ENCODE data around the gene SYCP3. TPM values are rescaled to one million over a fixed set of nuclear protein-coding genes. Genes with fewer than 3 reads are reported as not detected.
"Not testable (repeated sequence)": the region's sequence is repeated elsewhere in the genome, so short reads cannot be mapped to it uniquely, and the experiment has no call there.

The SYCP3 gene
- polyA plus RNA-seq, 1 donor (not counting 4 experiments of a cell fraction or from before 2014, with no cell fraction given) = 0.16 TPM

GRCh38 chr12:101685092-101685491 lies 54.2 kb downstream of the SYCP3 start:
- Histone ChIP-seq H3K9ac (ENCODE audit: control insufficient read depth, extremely low read depth, insufficient read depth, low read length) (no peak overlapping the region), H3K27me3 (ENCODE audit: control insufficient read depth, extremely low read depth, insufficient read depth, low read length) (no peaks in the 10 kb centered on the region), H3K79me2 (ENCODE audit: control insufficient read depth, insufficient read depth, low read length) (no peaks in the 10 kb centered on the region), H3K27ac (ENCODE audit: control insufficient read depth, insufficient read depth, low read length) (no peak overlapping the region), H3K4me3 (ENCODE audit: control insufficient read depth in 2 of 3, extremely low read depth in 1 of 3, insufficient read depth in 2 of 3, low read depth in 1 of 3, low read length in 3 of 3) (no peak overlapping the region), H3K4me2 (ENCODE audit: control insufficient read depth, extremely low read depth, insufficient read depth, low read depth, low read length) (no peak overlapping the region), H4K20me1 (ENCODE audit: control insufficient read depth, extremely low read depth, insufficient read depth, low read length) (no peaks in the 10 kb centered on the region), H2AFZ (ENCODE audit: control insufficient read depth, low read length) (no peak overlapping the region), H3K9me1 (ENCODE audit: control insufficient read depth, extremely low read depth, insufficient read depth, low read length) (no peaks in the 10 kb centered on the region), H3K36me3 (ENCODE audit: control insufficient read depth in 2 of 2, extremely low read depth in 1 of 2, insufficient read depth in 2 of 2, low read length in 2 of 2) (no peaks in the 10 kb centered on the region), H3K4me1 (ENCODE audit: control insufficient read depth, extremely low read depth, insufficient read depth, low read length) (no peaks in the 10 kb centered on the region), H3K9me3 (ENCODE audit: control insufficient read depth, low read depth, low read length) (no peaks in the 10 kb centered on the region)
- TF ChIP-seq, protein P1, sequence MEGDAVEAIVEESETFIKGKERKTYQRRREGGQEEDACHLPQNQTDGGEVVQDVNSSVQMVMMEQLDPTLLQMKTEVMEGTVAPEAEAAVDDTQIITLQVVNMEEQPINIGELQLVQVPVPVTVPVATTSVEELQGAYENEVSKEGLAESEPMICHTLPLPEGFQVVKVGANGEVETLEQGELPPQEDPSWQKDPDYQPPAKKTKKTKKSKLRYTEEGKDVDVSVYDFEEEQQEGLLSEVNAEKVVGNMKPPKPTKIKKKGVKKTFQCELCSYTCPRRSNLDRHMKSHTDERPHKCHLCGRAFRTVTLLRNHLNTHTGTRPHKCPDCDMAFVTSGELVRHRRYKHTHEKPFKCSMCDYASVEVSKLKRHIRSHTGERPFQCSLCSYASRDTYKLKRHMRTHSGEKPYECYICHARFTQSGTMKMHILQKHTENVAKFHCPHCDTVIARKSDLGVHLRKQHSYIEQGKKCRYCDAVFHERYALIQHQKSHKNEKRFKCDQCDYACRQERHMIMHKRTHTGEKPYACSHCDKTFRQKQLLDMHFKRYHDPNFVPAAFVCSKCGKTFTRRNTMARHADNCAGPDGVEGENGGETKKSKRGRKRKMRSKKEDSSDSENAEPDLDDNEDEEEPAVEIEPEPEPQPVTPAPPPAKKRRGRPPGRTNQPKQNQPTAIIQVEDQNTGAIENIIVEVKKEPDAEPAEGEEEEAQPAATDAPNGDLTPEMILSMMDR (optimal IDR thresholded peaks at IDR 0.05 in 1 of 3, IDR thresholded peaks at IDR 0.05 in 1 of 3, conservative IDR thresholded peaks at IDR 0.05 in 1 of 3; ENCODE audit: extremely low read depth in 1 of 3, insufficient read depth in 2 of 3, low read length in 3 of 3) = no peak
- TF ChIP-seq EZH2 (IDR thresholded peaks at IDR 0.05; ENCODE audit: low read length) = no peak
- FAIRE-seq (no peak), DNase-seq (ENCODE audit: low read depth, low spot score) (no peak)
- dilution Hi-C loops (cut with MboI; ENCODE audit: extremely low pct_ligation_motif_present, low sequenced_read_pairs) = no loop called here

- H3K9me3 ChIP-seq (ENCODE audit: control insufficient read depth, low read depth, low read length); H3K27me3 ChIP-seq (ENCODE audit: control insufficient read depth, extremely low read depth, insufficient read depth, low read length); H3K9ac ChIP-seq (ENCODE audit: control insufficient read depth, extremely low read depth, insufficient read depth, low read length); H3K4me3 ChIP-seq (ENCODE audit: control insufficient read depth in 2 of 3, extremely low read depth in 1 of 3, insufficient read depth in 2 of 3, low read depth in 1 of 3, low read length in 3 of 3); H4K20me1 ChIP-seq (ENCODE audit: control insufficient read depth, extremely low read depth, insufficient read depth, low read length); H3K4me1 ChIP-seq (ENCODE audit: control insufficient read depth, extremely low read depth, insufficient read depth, low read length); H3K36me3 ChIP-seq (ENCODE audit: control insufficient read depth in 2 of 2, extremely low read depth in 1 of 2, insufficient read depth in 2 of 2, low read length in 2 of 2); DNase-seq (ENCODE audit: low read depth, low spot score); H3K79me2 ChIP-seq (ENCODE audit: control insufficient read depth, insufficient read depth, low read length); H3K4me2 ChIP-seq (ENCODE audit: control insufficient read depth, extremely low read depth, insufficient read depth, low read depth, low read length); H3K27ac ChIP-seq (ENCODE audit: control insufficient read depth, insufficient read depth, low read length); dilution Hi-C loops (cut with MboI; ENCODE audit: extremely low pct_ligation_motif_present, low sequenced_read_pairs); H3K9me1 ChIP-seq (ENCODE audit: control insufficient read depth, extremely low read depth, insufficient read depth, low read length); FAIRE-seq; H2AFZ ChIP-seq (ENCODE audit: control insufficient read depth, low read length): not testable (repeated sequence)
Observed at GRCh38 chr12:101681627-101682026, 57.6 kb downstream of the SYCP3 start.

DNA sequence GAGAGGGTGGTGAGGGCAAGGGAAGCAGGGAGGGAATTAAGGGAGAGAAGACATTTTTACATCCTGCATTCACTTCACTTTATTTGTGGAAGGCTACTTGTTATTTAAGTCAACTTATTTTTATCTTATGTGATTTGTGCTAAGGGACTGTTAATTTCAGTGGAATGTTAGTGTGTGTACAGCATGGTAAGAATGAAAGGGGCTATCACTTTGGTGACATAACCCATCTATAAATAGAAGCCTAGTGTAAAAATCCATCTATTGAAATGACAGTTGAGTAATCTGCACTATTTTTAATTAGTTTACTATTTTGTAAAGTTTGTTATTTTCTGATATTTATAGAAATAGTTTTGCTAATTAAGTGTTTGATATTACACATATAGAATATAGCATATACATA lies 58.6 kb downstream of the SYCP3 start:
- dilution Hi-C loops (cut with MboI; ENCODE audit: extremely low pct_ligation_motif_present, low sequenced_read_pairs) = no loop called here
- Histone ChIP-seq H2AFZ (ENCODE audit: control insufficient read depth, low read length) (no peak overlapping the region), H3K9ac (ENCODE audit: control insufficient read depth, extremely low read depth, insufficient read depth, low read length) (no peak overlapping the region), H3K4me2 (ENCODE audit: control insufficient read depth, extremely low read depth, insufficient read depth, low read depth, low read length) (no peak overlapping the region), H4K20me1 (ENCODE audit: control insufficient read depth, extremely low read depth, insufficient read depth, low read length) (no peaks in the 10 kb centered on the region), H3K4me3 (ENCODE audit: control insufficient read depth in 2 of 3, extremely low read depth in 1 of 3, insufficient read depth in 2 of 3, low read depth in 1 of 3, low read length in 3 of 3) (no peak overlapping the region), H3K9me3 (ENCODE audit: control insufficient read depth, low read depth, low read length) (no peaks in the 10 kb centered on the region), H3K79me2 (ENCODE audit: control insufficient read depth, insufficient read depth, low read length) (no peaks in the 10 kb centered on the region), H3K4me1 (ENCODE audit: control insufficient read depth, extremely low read depth, insufficient read depth, low read length) (no peaks in the 10 kb centered on the region), H3K36me3 (ENCODE audit: control insufficient read depth in 2 of 2, extremely low read depth in 1 of 2, insufficient read depth in 2 of 2, low read length in 2 of 2) (no peaks in the 10 kb centered on the region), H3K27ac (ENCODE audit: control insufficient read depth, insufficient read depth, low read length) (no peak overlapping the region), H3K9me1 (ENCODE audit: control insufficient read depth, extremely low read depth, insufficient read depth, low read length) (no peaks in the 10 kb centered on the region), H3K27me3 (ENCODE audit: control insufficient read depth, extremely low read depth, insufficient read depth, low read length) (no peaks in the 10 kb centered on the region)
- FAIRE-seq = no peak
- TF ChIP-seq, protein P1 (optimal IDR thresholded peaks at IDR 0.05 in 1 of 3, IDR thresholded peaks at IDR 0.05 in 1 of 3, conservative IDR thresholded peaks at IDR 0.05 in 1 of 3; ENCODE audit: extremely low read depth in 1 of 3, insufficient read depth in 2 of 3, low read length in 3 of 3) = no peak
- TF ChIP-seq EZH2 (IDR thresholded peaks at IDR 0.05; ENCODE audit: low read length) = no peak
- DNase-seq (ENCODE audit: low read depth, low spot score) = no peak

All from keratinocyte (primary cell).